Coronary artery (tissue), 2 donors: ENCODE results near the gene GNG4.

Experiments used
- DNase-seq: peaks from one replicate; pipeline ENCODE4 v3.0.0-alpha.2; 2017; ENCODE audit warnings: low spot score
- H3K27ac ChIP-seq, 2 donors: fragments of 200-600 bp; sonication (generic); one replicate each; pipeline ENCODE4 v1.5.1; 2016 to 2019
- H3K4me3 ChIP-seq: fragments of 200-600 bp; sonication (generic); 2 replicates; pipeline ENCODE4 v1.5.1; 2016; ENCODE audit warnings: mild to moderate bottlenecking, moderate library complexity
- TF ChIP-seq, protein P1 (sequence below): fragments of 200-600 bp; sonication (generic); IDR thresholded peaks from one replicate; pipeline ENCODE4 v1.5.1; 2019; ENCODE audit warnings: antibody characterized with exemption

GNG4 gene

DNA sequence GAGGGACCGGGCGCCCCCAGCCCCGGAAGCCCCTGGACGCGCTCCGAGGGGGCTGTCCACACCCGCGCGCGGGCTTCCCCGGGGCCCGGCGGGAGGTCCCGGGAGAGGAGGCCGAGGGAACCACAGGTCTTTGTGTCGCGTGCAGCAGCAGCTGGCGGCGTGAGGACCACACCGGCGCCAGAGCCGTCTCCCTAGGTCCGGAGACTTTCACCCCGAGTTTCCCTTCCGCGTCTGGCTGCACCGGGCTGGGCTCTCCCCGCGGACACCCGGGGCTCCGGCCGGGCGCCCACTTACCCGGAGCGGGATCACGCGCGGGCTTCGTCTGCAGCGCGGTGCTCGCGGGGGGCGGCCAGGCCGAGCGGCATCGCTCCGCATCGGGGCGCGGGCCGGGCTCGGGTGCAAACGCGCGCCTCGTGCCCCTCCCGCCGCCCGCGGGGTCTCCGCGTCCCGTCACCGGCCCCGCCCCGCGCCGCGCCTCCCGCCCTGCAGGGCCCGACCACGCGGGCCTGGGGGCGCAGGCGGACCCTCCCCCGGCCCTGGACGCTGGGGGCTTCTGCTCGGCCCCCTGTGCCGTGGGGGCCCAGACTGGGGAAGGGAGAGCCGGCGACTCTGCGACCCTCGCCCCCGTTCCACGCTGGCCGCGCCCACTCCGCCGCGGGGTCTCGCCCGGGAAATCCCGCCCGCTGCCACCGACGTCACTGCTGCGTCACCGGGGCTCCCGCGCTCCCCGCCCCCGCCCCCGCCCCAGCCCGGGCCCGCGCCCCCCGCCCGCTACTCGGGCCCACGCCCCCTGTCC lies at the start of gene GNG4:
GNG4 (minus strand) TSS at position 417 of the 796 bp plus-strand sequence. CDS start 65,946 bp downstream, outside the sequence.
- Histone ChIP-seq H3K4me3 (peak within 1 kb of the TSS; percentile 75), H3K27ac (no peak within 1 kb of the TSS)
- DNase-seq = no peak
- TF ChIP-seq, protein P1, sequence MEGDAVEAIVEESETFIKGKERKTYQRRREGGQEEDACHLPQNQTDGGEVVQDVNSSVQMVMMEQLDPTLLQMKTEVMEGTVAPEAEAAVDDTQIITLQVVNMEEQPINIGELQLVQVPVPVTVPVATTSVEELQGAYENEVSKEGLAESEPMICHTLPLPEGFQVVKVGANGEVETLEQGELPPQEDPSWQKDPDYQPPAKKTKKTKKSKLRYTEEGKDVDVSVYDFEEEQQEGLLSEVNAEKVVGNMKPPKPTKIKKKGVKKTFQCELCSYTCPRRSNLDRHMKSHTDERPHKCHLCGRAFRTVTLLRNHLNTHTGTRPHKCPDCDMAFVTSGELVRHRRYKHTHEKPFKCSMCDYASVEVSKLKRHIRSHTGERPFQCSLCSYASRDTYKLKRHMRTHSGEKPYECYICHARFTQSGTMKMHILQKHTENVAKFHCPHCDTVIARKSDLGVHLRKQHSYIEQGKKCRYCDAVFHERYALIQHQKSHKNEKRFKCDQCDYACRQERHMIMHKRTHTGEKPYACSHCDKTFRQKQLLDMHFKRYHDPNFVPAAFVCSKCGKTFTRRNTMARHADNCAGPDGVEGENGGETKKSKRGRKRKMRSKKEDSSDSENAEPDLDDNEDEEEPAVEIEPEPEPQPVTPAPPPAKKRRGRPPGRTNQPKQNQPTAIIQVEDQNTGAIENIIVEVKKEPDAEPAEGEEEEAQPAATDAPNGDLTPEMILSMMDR = no peak

DNA sequence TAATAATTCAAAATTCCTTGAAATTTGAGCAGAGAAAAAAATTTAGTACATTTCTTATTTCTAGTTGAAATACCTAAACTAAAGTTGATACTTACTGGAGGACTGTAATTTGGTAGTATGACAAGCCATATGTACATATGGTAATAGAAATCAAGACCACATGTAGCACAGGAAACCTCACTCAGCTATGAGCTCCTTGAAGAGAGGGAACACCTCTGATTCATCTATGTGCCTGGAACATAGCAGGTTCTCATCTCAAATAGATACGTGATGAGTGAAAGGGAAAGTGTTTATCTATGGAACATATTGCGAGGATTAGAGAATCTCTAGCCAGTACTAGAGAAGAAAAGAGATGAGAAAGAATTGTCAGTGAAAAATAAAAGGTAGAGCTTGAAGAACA lies 47.9 kb upstream of the GNG4 start:
- no peak overlapping the region for H3K27ac ChIP-seq
- TF ChIP-seq, protein P1 = no peak
- no peak for DNase-seq
- H3K4me3 ChIP-seq = no peak overlapping the region

DNA sequence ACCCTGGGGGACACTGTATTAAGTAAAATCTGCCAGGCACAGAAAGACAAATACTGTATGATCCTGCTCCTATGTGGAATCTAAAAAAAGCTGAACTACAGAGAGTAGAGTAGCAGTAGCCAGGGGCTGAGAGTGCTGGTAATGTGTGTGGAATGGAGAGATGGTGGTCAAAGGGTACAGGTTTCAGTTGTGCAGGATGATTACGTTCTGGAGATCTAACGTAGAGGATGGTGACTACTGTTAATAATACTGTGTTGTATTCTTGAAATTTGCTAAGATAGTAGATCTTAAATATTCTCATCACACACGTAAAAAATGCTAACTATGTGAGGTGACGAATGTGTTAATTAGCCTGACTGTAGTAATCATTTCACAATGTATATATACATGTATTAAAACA lies 39.8 kb upstream of the GNG4 start:
- Histone ChIP-seq H3K27ac (no peak overlapping the region), H3K4me3 (no peak overlapping the region)
- TF ChIP-seq, protein P1 = no peak
- DNase-seq = no peak

DNA sequence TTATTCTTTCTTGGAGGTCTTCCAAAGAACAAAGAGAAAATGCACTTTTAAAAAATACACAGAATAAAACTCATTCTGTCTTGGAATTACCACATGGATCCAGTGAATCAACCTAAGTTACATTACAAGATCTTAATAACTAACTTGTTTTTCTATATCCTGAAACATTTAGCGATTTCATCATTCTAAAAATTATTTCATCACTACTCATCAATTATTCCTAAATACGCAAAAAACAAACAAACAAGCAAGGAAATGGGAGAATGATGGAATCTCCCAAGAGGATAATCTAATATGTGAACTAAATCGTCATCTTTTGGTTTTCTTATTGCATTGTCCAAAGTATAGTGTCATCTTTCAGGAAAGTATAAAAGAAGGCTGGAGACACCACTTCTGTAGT lies 38.5 kb upstream of the GNG4 start:
- no peak for DNase-seq
- TF ChIP-seq, protein P1 = no peak
- Histone ChIP-seq H3K4me3 (no peak overlapping the region), H3K27ac (no peak overlapping the region)

DNA sequence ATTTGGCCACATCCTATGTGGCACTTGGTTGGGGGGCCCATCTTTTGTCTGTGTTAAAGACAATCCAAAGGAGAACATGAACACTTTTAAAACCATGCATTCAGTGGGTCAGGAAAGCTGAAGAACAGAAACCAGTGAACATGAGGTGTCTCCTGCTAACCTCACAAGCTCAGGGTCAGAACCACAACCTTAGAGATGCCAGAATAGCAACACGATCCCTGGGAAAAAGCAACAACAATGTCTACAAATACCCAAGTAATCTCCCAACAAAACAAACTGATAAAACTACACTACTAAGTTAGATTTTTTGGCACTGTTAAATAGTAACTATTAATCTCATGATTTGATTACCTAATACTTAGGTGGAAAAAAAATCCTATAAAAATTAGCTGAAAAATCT lies 34.1 kb upstream of the GNG4 start:
- no peak overlapping the region for H3K27ac ChIP-seq
- DNase-seq = no peak
- TF ChIP-seq, protein P1 = no peak
- H3K4me3 ChIP-seq = no peak overlapping the region

DNA sequence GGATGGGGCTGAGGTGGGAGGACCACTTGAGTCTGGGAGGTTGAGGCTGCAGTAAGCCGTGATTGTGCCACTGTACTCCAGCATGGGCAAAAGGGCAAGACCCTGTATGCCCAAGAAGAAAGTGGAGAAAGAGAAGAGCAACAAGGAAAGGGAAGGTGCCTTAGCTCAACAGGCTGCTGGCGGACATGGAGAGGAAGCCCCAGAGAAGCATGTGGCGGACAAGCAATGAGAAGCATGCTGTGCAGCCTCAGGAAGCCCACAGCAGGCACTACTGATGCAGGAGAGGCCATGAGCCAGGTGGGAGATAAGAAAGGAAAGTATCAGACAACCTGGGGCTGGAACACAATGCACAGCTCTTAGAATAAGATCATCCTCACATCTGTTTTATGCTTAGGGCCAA lies 32.6 kb upstream of the GNG4 start:
- Histone ChIP-seq H3K4me3 (no peak overlapping the region), H3K27ac (no peak overlapping the region)
- no peak for DNase-seq
- TF ChIP-seq, protein P1 = no peak

DNA sequence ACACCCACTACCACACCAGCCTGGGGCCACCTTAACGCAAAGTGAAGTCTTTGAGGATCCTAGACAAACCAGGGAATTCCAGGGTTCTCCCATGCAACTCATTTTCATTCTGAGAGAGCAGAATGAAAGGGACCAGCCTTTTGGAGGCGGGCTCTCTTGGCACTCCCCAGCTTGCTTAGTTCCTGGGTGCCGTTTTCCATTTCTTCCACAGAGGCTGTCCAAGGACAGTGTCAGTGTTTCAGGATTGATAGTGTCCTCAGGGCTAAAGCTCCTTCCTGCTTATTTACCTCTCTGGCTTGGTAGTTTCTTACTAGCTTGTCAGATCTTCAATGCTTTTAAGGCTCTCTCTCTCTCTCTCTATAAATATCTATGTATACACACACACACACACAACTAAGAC lies 30.1 kb upstream of the GNG4 start:
- no peak overlapping the region for H3K4me3 ChIP-seq
- TF ChIP-seq, protein P1 = no peak
- no peak overlapping the region for H3K27ac ChIP-seq
- DNase-seq = no peak
